HepG2 (cell line): Measurements from ENCODE around the gene ZMYM3. TPM values are rescaled to one million over a fixed set of nuclear protein-coding genes. Genes with fewer than 3 reads are reported as not detected.

Experiments
- BCL6 ChIP-seq: IDR thresholded peaks from 2 replicates; pipeline ENCODE4 v1.6.1; 2016; ENCODE audit warnings: missing genetic modification reagents, missing compliant biosample characterization
- FOXP4 ChIP-seq: sonication (generic); formaldehyde crosslinking; IDR thresholded peaks from 2 replicates; pipeline ENCODE4 v1.4.0; 2020; ENCODE audit warnings: missing genetic modification reagents
- HMG20A ChIP-seq: IDR thresholded peaks from 2 replicates; pipeline ENCODE4 v1.6.1; 2016; ENCODE audit warnings: borderline replicate concordance
- HNF1A ChIP-seq, 2 experiments: sonication (generic) in 1 of 2; formaldehyde crosslinking in 1 of 2; IDR thresholded peaks; 2 replicates each; pipeline versions ENCODE4 v1.4.0 to v1.6.1; 2016 to 2020; ENCODE audit warnings: borderline replicate concordance in 1 of 2, low read depth in 1 of 2, mild to moderate bottlenecking in 1 of 2, missing genetic modification reagents in 1 of 2
- POLR2A ChIP-seq, 2 experiments: IDR thresholded peaks; 2 replicates each; pipeline ENCODE4 v1.6.1; 2011; ENCODE audit warnings: low read depth in 2 of 2, low read length in 2 of 2, mild to moderate bottlenecking in 1 of 2, moderate library complexity in 1 of 2; ENCODE audit not compliant: insufficient read depth in 1 of 2
- POLR2AphosphoS5 ChIP-seq: IDR thresholded peaks from 2 replicates; pipeline ENCODE4 v1.6.1; 2012; ENCODE audit warnings: low read depth, low read length
- SAFB2 ChIP-seq: sonication (generic); formaldehyde crosslinking; IDR thresholded peaks from 2 replicates; pipeline ENCODE4 v1.5.1; 2020; ENCODE audit warnings: missing genetic modification reagents, low read depth, mild to moderate bottlenecking, borderline replicate concordance
- SMARCE1 ChIP-seq: fragments of 450-650 bp; IDR thresholded peaks from 2 replicates; pipeline ENCODE4 v1.6.1; 2017; ENCODE audit warnings: borderline replicate concordance
- ZNF20 ChIP-seq: sonication (generic); formaldehyde crosslinking; IDR thresholded peaks from 2 replicates; pipeline ENCODE4 v1.4.0; 2020; ENCODE audit warnings: mild to moderate bottlenecking, moderate library complexity, missing genetic modification reagents
- ZNF687 ChIP-seq: sonication (generic); formaldehyde crosslinking; IDR thresholded peaks from 2 replicates; pipeline ENCODE4 v1.5.1; 2020; ENCODE audit warnings: mild to moderate bottlenecking, missing genetic modification reagents, moderate library complexity
- ZSCAN31 ChIP-seq: sonication (generic); formaldehyde crosslinking; IDR thresholded peaks from 2 replicates; pipeline ENCODE4 v1.5.0; 2020; ENCODE audit warnings: low read depth, mild to moderate bottlenecking, missing genetic modification reagents
- polyA plus RNA-seq, 8 experiments: library from polyadenylated mRNA; depleted of rRNA in 3 of 8; stranded (reverse) in 7 of 8; unstranded in 1 of 8; fragments of >200 nt; fragmentation: Illumina TruSeq in 4 of 8; extraction: Trizol in 4 of 8; gene quantifications; 2 replicates each; pipeline versions ENCODE4 v1.2.1 to v1.2.3, GENCODE V29; 2011 to 2016; ENCODE audit warnings: low read depth in 4 of 8, missing spikeins in 1 of 8, mixed read lengths in 1 of 8; ENCODE audit not compliant: insufficient read depth in 1 of 8
- total RNA-seq, 5 experiments: library from RNA; depleted of rRNA; stranded (reverse); fragments of >200 nt; fragmentation: Illumina TruSeq; extraction: Trizol; gene quantifications; 2 replicates each; pipeline ENCODE4 v1.2.3, GENCODE V29; 2016; ENCODE audit warnings: low read depth in 1 of 5
- TF ChIP-seq, protein P1 (sequence below): sonication (generic); formaldehyde crosslinking; IDR thresholded peaks from 2 replicates; pipeline ENCODE4 v1.5.1; 2020; ENCODE audit warnings: mild to moderate bottlenecking, moderate library complexity, missing genetic modification reagents
- TF ChIP-seq, protein P2 (sequence below): sonication (generic); formaldehyde crosslinking; IDR thresholded peaks from 2 replicates; pipeline ENCODE4 v1.4.0; 2020; ENCODE audit warnings: missing genetic modification reagents, borderline replicate concordance

The ZMYM3 gene
- total and polyA plus RNA-seq, 2 of the 13 experiments (the other 11 are each of a cell fraction or from before 2014, with no cell fraction given) = 26.4 to 35.4 TPM

GRCh38 chrX:71214152-71214551 lies 39.8 kb downstream of the ZMYM3 start (continued):
- TF ChIP-seq HNF1A (IDR thresholded peaks at IDR 0.05; ENCODE audit: low read depth) (peak; percentile 74), HNF1A (CRISPR knock-in tag; IDR thresholded peaks at IDR 0.05; ENCODE audit: borderline replicate concordance) (0 out of 2 replicates have a peak, but pooled peaks have one; percentile 19), ZSCAN31 (no peak), POLR2A (IDR thresholded peaks at IDR 0.05; ENCODE audit: insufficient read depth in 1 of 2, low read depth in 2 of 2, low read length in 2 of 2) (0 out of 4 replicates have a peak, but pooled peaks of 1 of the 2 experiments have one; percentile 19), HMG20A (CRISPR knock-in tag) (peak; percentile 45; the same call in 1 of the 2 replicates), SMARCE1 (no peak), SAFB2 (CRISPR knock-in tag) (no peak), BCL6 (CRISPR knock-in tag) (peak; percentile 47), ZNF20 (no peak), POLR2AphosphoS5 (peak; percentile 33; the same call in 1 of the 2 replicates), FOXP4 (CRISPR knock-in tag) (peak; percentile 41), ZNF687 (no peak)
- TF ChIP-seq, protein P1, sequence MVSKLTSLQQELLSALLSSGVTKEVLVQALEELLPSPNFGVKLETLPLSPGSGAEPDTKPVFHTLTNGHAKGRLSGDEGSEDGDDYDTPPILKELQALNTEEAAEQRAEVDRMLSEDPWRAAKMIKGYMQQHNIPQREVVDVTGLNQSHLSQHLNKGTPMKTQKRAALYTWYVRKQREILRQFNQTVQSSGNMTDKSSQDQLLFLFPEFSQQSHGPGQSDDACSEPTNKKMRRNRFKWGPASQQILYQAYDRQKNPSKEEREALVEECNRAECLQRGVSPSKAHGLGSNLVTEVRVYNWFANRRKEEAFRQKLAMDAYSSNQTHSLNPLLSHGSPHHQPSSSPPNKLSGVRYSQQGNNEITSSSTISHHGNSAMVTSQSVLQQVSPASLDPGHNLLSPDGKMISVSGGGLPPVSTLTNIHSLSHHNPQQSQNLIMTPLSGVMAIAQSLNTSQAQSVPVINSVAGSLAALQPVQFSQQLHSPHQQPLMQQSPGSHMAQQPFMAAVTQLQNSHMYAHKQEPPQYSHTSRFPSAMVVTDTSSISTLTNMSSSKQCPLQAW (CRISPR knock-in tag) = peak; percentile 40; the same call in 1 of the 2 replicates
- TF ChIP-seq, protein P2, sequence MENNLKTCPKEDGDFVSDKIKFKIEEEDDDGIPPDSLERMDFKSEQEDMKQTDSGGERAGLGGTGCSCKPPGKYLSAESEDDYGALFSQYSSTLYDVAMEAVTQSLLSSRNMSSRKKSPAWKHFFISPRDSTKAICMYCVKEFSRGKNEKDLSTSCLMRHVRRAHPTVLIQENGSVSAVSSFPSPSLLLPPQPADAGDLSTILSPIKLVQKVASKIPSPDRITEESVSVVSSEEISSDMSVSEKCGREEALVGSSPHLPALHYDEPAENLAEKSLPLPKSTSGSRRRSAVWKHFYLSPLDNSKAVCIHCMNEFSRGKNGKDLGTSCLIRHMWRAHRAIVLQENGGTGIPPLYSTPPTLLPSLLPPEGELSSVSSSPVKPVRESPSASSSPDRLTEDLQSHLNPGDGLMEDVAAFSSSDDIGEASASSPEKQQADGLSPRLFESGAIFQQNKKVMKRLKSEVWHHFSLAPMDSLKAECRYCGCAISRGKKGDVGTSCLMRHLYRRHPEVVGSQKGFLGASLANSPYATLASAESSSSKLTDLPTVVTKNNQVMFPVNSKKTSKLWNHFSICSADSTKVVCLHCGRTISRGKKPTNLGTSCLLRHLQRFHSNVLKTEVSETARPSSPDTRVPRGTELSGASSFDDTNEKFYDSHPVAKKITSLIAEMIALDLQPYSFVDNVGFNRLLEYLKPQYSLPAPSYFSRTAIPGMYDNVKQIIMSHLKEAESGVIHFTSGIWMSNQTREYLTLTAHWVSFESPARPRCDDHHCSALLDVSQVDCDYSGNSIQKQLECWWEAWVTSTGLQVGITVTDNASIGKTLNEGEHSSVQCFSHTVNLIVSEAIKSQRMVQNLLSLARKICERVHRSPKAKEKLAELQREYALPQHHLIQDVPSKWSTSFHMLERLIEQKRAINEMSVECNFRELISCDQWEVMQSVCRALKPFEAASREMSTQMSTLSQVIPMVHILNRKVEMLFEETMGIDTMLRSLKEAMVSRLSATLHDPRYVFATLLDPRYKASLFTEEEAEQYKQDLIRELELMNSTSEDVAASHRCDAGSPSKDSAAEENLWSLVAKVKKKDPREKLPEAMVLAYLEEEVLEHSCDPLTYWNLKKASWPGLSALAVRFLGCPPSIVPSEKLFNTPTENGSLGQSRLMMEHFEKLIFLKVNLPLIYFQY (CRISPR knock-in tag) = no peak
